WTC11 (cell line): Measurements from ENCODE around the gene SLC8A3. TPM values are rescaled to one million over a fixed set of nuclear protein-coding genes. Genes with fewer than 3 reads are reported as not detected.

ENCODE experiments used
- ATAC-seq: fragments of 200-7000 bp; cut with Tn5 transposase; 2 replicates; pipeline ENCODE4 v1.10.0; 2021; ENCODE audit warnings: mild to moderate bottlenecking, moderate library complexity
- CTCF ChIA-PET: fragments of 300-600 bp; sonication (Branson Sonifier 250); formaldehyde crosslinking; loops from one replicate; lab custom pipeline; 2021; ENCODE audit warnings: antibody characterized with exemption; lab: Charles Lee
- POLR2A ChIA-PET: fragments of 350-600 bp; sonication (Branson Sonifier 250); formaldehyde crosslinking; loops from one replicate; lab custom pipeline; 2021; ENCODE audit warnings: antibody characterized with exemption; lab: Charles Lee
- DNase-seq: peaks from one replicate; pipeline ENCODE4 v3.0.0; 2021; ENCODE audit warnings: low spot score
- H3K27ac Mint-ChIP-seq: 2 replicates; pipeline ENCODE4 v1.8.0; 2021; ENCODE audit warnings: mixed read lengths
- H3K27me3 Mint-ChIP-seq: 2 replicates; pipeline ENCODE4 v1.8.0; 2021; ENCODE audit warnings: low read depth, mild to moderate bottlenecking, moderate library complexity, mixed read lengths
- H3K36me3 Mint-ChIP-seq: 2 replicates; pipeline ENCODE4 v1.8.0; 2021; ENCODE audit warnings: mixed read lengths
- H3K4me1 Mint-ChIP-seq: 2 replicates; pipeline ENCODE4 v1.8.0; 2022; ENCODE audit warnings: mixed read lengths
- H3K4me3 Mint-ChIP-seq: 2 replicates; pipeline ENCODE4 v1.8.0; 2021; ENCODE audit warnings: mild to moderate bottlenecking, moderate library complexity, mixed read lengths
- H3K9me3 Mint-ChIP-seq: 2 replicates; pipeline ENCODE4 v1.8.0; 2021; ENCODE audit warnings: mixed read lengths
- AR ChIP-seq: fragments of 250-450 bp; sonication (Bioruptor Pico); IDR thresholded peaks from 2 replicates; pipeline ENCODE4 v1.9.0; 2021; ENCODE audit warnings: mild to moderate bottlenecking
- ATF3 ChIP-seq: sonication (generic); formaldehyde crosslinking; conservative IDR thresholded peaks from 2 replicates; pipeline ENCODE4 v1.8.1; 2022; ENCODE audit warnings: mild to moderate bottlenecking, missing genetic modification reagents
- CREB1 ChIP-seq: sonication (generic); formaldehyde crosslinking; IDR thresholded peaks from 2 replicates; pipeline ENCODE4 v1.8.0; 2023; ENCODE audit warnings: mild to moderate bottlenecking, missing genetic modification reagents
- ESRRA ChIP-seq: sonication (generic); formaldehyde crosslinking; IDR thresholded peaks from 2 replicates; pipeline ENCODE4 v1.8.1; 2022; ENCODE audit warnings: mild to moderate bottlenecking, missing genetic modification reagents, borderline replicate concordance
- ETV6 ChIP-seq: sonication (generic); formaldehyde crosslinking; IDR thresholded peaks from 2 replicates; pipeline ENCODE4 v1.8.1; 2022; ENCODE audit warnings: mild to moderate bottlenecking, missing genetic modification reagents
- FOXJ3 ChIP-seq: sonication (generic); formaldehyde crosslinking; IDR thresholded peaks from 2 replicates; pipeline ENCODE4 v1.9.0; 2021; ENCODE audit warnings: missing genetic modification reagents, mild to moderate bottlenecking, borderline replicate concordance
- FOXP1 ChIP-seq: sonication (generic); formaldehyde crosslinking; IDR thresholded peaks from 2 replicates; pipeline ENCODE4 v1.8.0; 2022; ENCODE audit warnings: missing genetic modification reagents, mild to moderate bottlenecking, moderate library complexity, borderline replicate concordance
- GRHL2 ChIP-seq: fragments of 250-450 bp; sonication (Bioruptor Pico); IDR thresholded peaks from 2 replicates; pipeline ENCODE4 v1.8.0; 2022; ENCODE audit warnings: mild to moderate bottlenecking, moderate library complexity; ENCODE audit not compliant: insufficient replicate concordance, severe bottlenecking
- GTF2I ChIP-seq: fragments of 250-450 bp; sonication (Bioruptor Pico); conservative IDR thresholded peaks from 2 replicates; pipeline ENCODE4 v1.4.0; 2021; ENCODE audit warnings: mild to moderate bottlenecking
- KAT7 ChIP-seq: sonication (generic); formaldehyde crosslinking; IDR thresholded peaks from 2 replicates; pipeline ENCODE4 v1.8.1; 2023; ENCODE audit warnings: missing genetic modification reagents, mild to moderate bottlenecking, borderline replicate concordance
- MAX ChIP-seq: sonication (generic); formaldehyde crosslinking; IDR thresholded peaks from 2 replicates; pipeline ENCODE4 v1.8.0; 2022; ENCODE audit warnings: mild to moderate bottlenecking, missing genetic modification reagents
- NFYB ChIP-seq: sonication (generic); formaldehyde crosslinking; conservative IDR thresholded peaks from 2 replicates; pipeline ENCODE4 v1.8.0; 2022; ENCODE audit warnings: low read depth, missing genetic modification reagents
- SMAD4 ChIP-seq: sonication (generic); formaldehyde crosslinking; IDR thresholded peaks from 2 replicates; pipeline ENCODE4 v1.8.0; 2022; ENCODE audit warnings: mild to moderate bottlenecking, missing genetic modification reagents
- SOX15 ChIP-seq: fragments of 250-450 bp; sonication (Bioruptor Pico); IDR thresholded peaks from 2 replicates; pipeline ENCODE4 v1.9.0; 2021; ENCODE audit warnings: mild to moderate bottlenecking
- TP53 ChIP-seq: sonication (generic); formaldehyde crosslinking; IDR thresholded peaks from 2 replicates; pipeline ENCODE4 v1.8.1; 2023; ENCODE audit warnings: mild to moderate bottlenecking, missing genetic modification reagents
- ZNF121 ChIP-seq: sonication (generic); formaldehyde crosslinking; IDR thresholded peaks from 2 replicates; pipeline ENCODE4 v1.8.0; 2023; ENCODE audit warnings: missing genetic modification reagents
- ZNF138 ChIP-seq: sonication (generic); formaldehyde crosslinking; conservative IDR thresholded peaks from 2 replicates; pipeline ENCODE4 v1.8.1; 2022; ENCODE audit warnings: mild to moderate bottlenecking, moderate library complexity, missing genetic modification reagents
- ZNF219 ChIP-seq: sonication (generic); formaldehyde crosslinking; IDR thresholded peaks from 2 replicates; pipeline ENCODE4 v1.8.0; 2023; ENCODE audit warnings: missing genetic modification reagents, mild to moderate bottlenecking, borderline replicate concordance
- ZNF232 ChIP-seq: sonication (generic); formaldehyde crosslinking; IDR thresholded peaks from 2 replicates; pipeline ENCODE4 v1.8.0; 2022; ENCODE audit warnings: mild to moderate bottlenecking, missing genetic modification reagents
- ZNF416 ChIP-seq: fragments of 250-450 bp; sonication (Bioruptor Pico); IDR thresholded peaks from 2 replicates; pipeline ENCODE4 v1.9.0; 2021; ENCODE audit warnings: mild to moderate bottlenecking, inconsistent platforms
- ZNF512 ChIP-seq: sonication (generic); formaldehyde crosslinking; IDR thresholded peaks from 2 replicates; pipeline ENCODE4 v1.8.1; 2022; ENCODE audit warnings: missing genetic modification reagents, borderline replicate concordance
- ZNF532 ChIP-seq: fragments of 250-450 bp; sonication (Bioruptor Pico); IDR thresholded peaks from 2 replicates; pipeline ENCODE4 v1.9.0; 2021; ENCODE audit warnings: mild to moderate bottlenecking, borderline replicate concordance
- ZSCAN18 ChIP-seq: fragments of 250-450 bp; sonication (Bioruptor Pico); IDR thresholded peaks from 2 replicates; pipeline ENCODE4 v2.1.2; 2022; ENCODE audit warnings: mild to moderate bottlenecking, moderate library complexity
- total RNA-seq: library from RNA; stranded (reverse); gene quantifications from 3 replicates; pipeline ENCODE4 v1.2.3, GENCODE V29; 2021

SLC8A3 gene
- total RNA-seq, 1 experiment from 2014 or later: 0.63 TPM

- TF ChIP-seq GRHL2 (CRISPR knock-in tag) (no peak), ETV6 (CRISPR knock-in tag) (no peak), CREB1 (no peak), GTF2I (CRISPR knock-in tag) (no peak)
- Mint-ChIP-seq H3K27ac (no peak overlapping the region), H3K9me3 (peaks cover 15% of the 10 kb centered on the region), H3K27me3 (no peaks in the 10 kb centered on the region), H3K4me1 (peaks cover 17% of the 10 kb centered on the region), H3K4me3 (no peak overlapping the region), H3K36me3 (no peaks in the 10 kb centered on the region)
- DNase-seq: no peak
- no peak for ATAC-seq
- CTCF ChIA-PET: no interaction called here
- POLR2A ChIA-PET: no interaction called here
Measured at GRCh38 chr14:70208380-70208779, 19.6 kb upstream of the SLC8A3 start.

- ATAC-seq (peak; percentile 71), DNase-seq (peak; percentile 22)
- TF ChIP-seq ZNF121 (CRISPR knock-in tag) (no peak), ZNF138 (CRISPR knock-in tag) (no peak), FOXJ3 (CRISPR knock-in tag) (no peak), ZNF232 (CRISPR knock-in tag) (no peak), ESRRA (CRISPR knock-in tag) (no peak), TP53 (no peak), CREB1 (no peak), NFYB (CRISPR knock-in tag) (no peak), SMAD4 (CRISPR knock-in tag) (no peak), ZNF416 (no peak), KAT7 (no peak), AR (CRISPR knock-in tag) (no peak), ATF3 (no peak), ZSCAN18 (CRISPR knock-in tag) (no peak), SOX15 (no peak), FOXP1 (CRISPR knock-in tag) (no peak), ZNF219 (no peak), ZNF532 (CRISPR knock-in tag) (no peak), ZNF512 (CRISPR knock-in tag) (no peak), MAX (CRISPR knock-in tag) (no peak)
- CTCF ChIA-PET: interaction anchor here (1.0 kb wide), 1 partner anchor 51 kb away, joined by 3 read pairs; no protein-coding TSS in a partner anchor
- POLR2A ChIA-PET: interaction anchor here (1.1 kb wide), 1 partner anchor 17 kb away, joined by 3 read pairs; no protein-coding TSS in a partner anchor
- Mint-ChIP-seq H3K4me1 (peaks cover 6% of the 10 kb centered on the region), H3K27me3 (no peaks in the 10 kb centered on the region), H3K27ac (no peak overlapping the region), H3K9me3 (peaks cover 8% of the 10 kb centered on the region; the same call in 1 of the 2 replicates), H3K36me3 (no peaks in the 10 kb centered on the region), H3K4me3 (no peak overlapping the region)
Measured at GRCh38 chr14:70203686-70204085, 14.9 kb upstream of the SLC8A3 start.
